Measurements from ENCODE around the gene PAPSS2.

PAPSS2 gene

GRCh38 chr10:87776328-87776727 lies 116.7 kb downstream of the PAPSS2 start:
- no peak for TF ChIP-seq CTCF (IDR thresholded peaks at IDR 0.05; ENCODE audit: low read depth, low read length, missing control alignments)
- no peak overlapping the region for H3K4me3 ChIP-seq (replicated peaks; ENCODE audit: low read depth, low read length)
- no peak for DNase-seq (ENCODE audit: extremely low read depth, low read depth)

GRCh38 chr10:87781545-87781944 lies 121.9 kb downstream of the PAPSS2 start:
- DNase-seq (ENCODE audit: extremely low read depth, low read depth) = no peak
- H3K4me3 ChIP-seq (replicated peaks; ENCODE audit: low read depth, low read length) = no peak overlapping the region
- TF ChIP-seq CTCF (IDR thresholded peaks at IDR 0.05; ENCODE audit: low read depth, low read length, missing control alignments) = no peak

GRCh38 chr10:87782721-87783120 lies 123.0 kb downstream of the PAPSS2 start:
- DNase-seq (ENCODE audit: extremely low read depth, low read depth) = no peak
- H3K4me3 ChIP-seq (replicated peaks; ENCODE audit: low read depth, low read length) = no peak overlapping the region
- TF ChIP-seq CTCF (IDR thresholded peaks at IDR 0.05; ENCODE audit: low read depth, low read length, missing control alignments) = no peak

GRCh38 chr10:87786421-87786820 lies 126.7 kb downstream of the PAPSS2 start:
- no peak overlapping the region for H3K4me3 ChIP-seq (replicated peaks; ENCODE audit: low read depth, low read length)
- DNase-seq (ENCODE audit: extremely low read depth, low read depth) = no peak
- TF ChIP-seq CTCF (IDR thresholded peaks at IDR 0.05; ENCODE audit: low read depth, low read length, missing control alignments) = no peak

- DNase-seq (ENCODE audit: extremely low read depth, low read depth) = no peak
- no peak overlapping the region for H3K4me3 ChIP-seq (replicated peaks; ENCODE audit: low read depth, low read length)
- TF ChIP-seq CTCF (IDR thresholded peaks at IDR 0.05; ENCODE audit: low read depth, low read length, missing control alignments) = no peak
Observed at GRCh38 chr10:87790185-87790584, 130.5 kb downstream of the PAPSS2 start.

GRCh38 chr10:87794285-87794684 lies 134.6 kb downstream of the PAPSS2 start:
- TF ChIP-seq CTCF (IDR thresholded peaks at IDR 0.05; ENCODE audit: low read depth, low read length, missing control alignments) = no peak
- DNase-seq (ENCODE audit: extremely low read depth, low read depth) = no peak
- H3K4me3 ChIP-seq (replicated peaks; ENCODE audit: low read depth, low read length) = no peak overlapping the region

All from HFF-Myc (cell line).